HepG2 (cell line): ENCODE data around the gene ENO2. TPM values are rescaled to one million over a fixed set of nuclear protein-coding genes. Genes with fewer than 3 reads are reported as not detected.

Source experiments
- ATAD3A ChIP-seq: sonication (generic); formaldehyde crosslinking; IDR thresholded peaks from 2 replicates; pipeline ENCODE4 v1.4.0; 2020; ENCODE audit warnings: missing genetic modification reagents
- BRF2 ChIP-seq: sonication (generic); formaldehyde crosslinking; IDR thresholded peaks from 2 replicates; pipeline ENCODE4 v1.8.1; 2022; ENCODE audit warnings: mild to moderate bottlenecking, missing genetic modification reagents
- CAMTA2 ChIP-seq: sonication (generic); formaldehyde crosslinking; IDR thresholded peaks from 2 replicates; pipeline ENCODE4 v1.4.0; 2020; ENCODE audit warnings: mild to moderate bottlenecking, missing genetic modification reagents, borderline replicate concordance
- HMG20B ChIP-seq: conservative IDR thresholded peaks from 2 replicates; pipeline ENCODE4 v1.6.1; 2016; ENCODE audit warnings: missing genetic modification reagents, missing compliant biosample characterization
- IKZF5 ChIP-seq: IDR thresholded peaks from 2 replicates; pipeline ENCODE4 v1.6.1; 2018; ENCODE audit warnings: missing genetic modification reagents, mild to moderate bottlenecking, missing compliant biosample characterization
- ISX ChIP-seq: sonication (generic); formaldehyde crosslinking; conservative IDR thresholded peaks from 2 replicates; pipeline ENCODE4 v1.5.0; 2020; ENCODE audit warnings: missing genetic modification reagents
- KLF12 ChIP-seq: sonication (generic); formaldehyde crosslinking; IDR thresholded peaks from 2 replicates; pipeline ENCODE4 v1.4.0; 2020; ENCODE audit warnings: missing genetic modification reagents, borderline replicate concordance
- KLF16 ChIP-seq, 2 experiments: sonication (generic) in 1 of 2; formaldehyde crosslinking in 1 of 2; IDR thresholded peaks; 2 replicates each; pipeline versions ENCODE4 v1.6.1 to v1.8.0; 2016 to 2023; ENCODE audit warnings: missing genetic modification reagents in 2 of 2, missing compliant biosample characterization in 1 of 2
- MLXIP ChIP-seq: sonication (generic); formaldehyde crosslinking; IDR thresholded peaks from 2 replicates; pipeline ENCODE4 v1.9.0; 2021; ENCODE audit warnings: missing genetic modification reagents, borderline replicate concordance
- YEATS2 ChIP-seq: sonication (generic); formaldehyde crosslinking; IDR thresholded peaks from 2 replicates; pipeline ENCODE4 v1.4.0; 2020; ENCODE audit warnings: missing genetic modification reagents, borderline replicate concordance
- ZNF468 ChIP-seq: sonication (generic); formaldehyde crosslinking; IDR thresholded peaks from 2 replicates; pipeline ENCODE4 v1.8.0; 2022; ENCODE audit warnings: mild to moderate bottlenecking, moderate library complexity, missing genetic modification reagents
- ZNF557 ChIP-seq: sonication (generic); formaldehyde crosslinking; IDR thresholded peaks from 2 replicates; pipeline ENCODE4 v1.4.0; 2020; ENCODE audit warnings: missing genetic modification reagents
- ZNF674 ChIP-seq: sonication (generic); formaldehyde crosslinking; IDR thresholded peaks from 2 replicates; pipeline ENCODE4 v1.5.0; 2020; ENCODE audit warnings: low read depth, mild to moderate bottlenecking, missing genetic modification reagents
- polyA plus RNA-seq, 8 experiments: library from polyadenylated mRNA; depleted of rRNA in 3 of 8; stranded (reverse) in 7 of 8; unstranded in 1 of 8; fragments of >200 nt; fragmentation: Illumina TruSeq in 4 of 8; extraction: Trizol in 4 of 8; gene quantifications; 2 replicates each; pipeline versions ENCODE4 v1.2.1 to v1.2.3, GENCODE V29; 2011 to 2016; ENCODE audit warnings: low read depth in 4 of 8, missing spikeins in 1 of 8, mixed read lengths in 1 of 8; ENCODE audit not compliant: insufficient read depth in 1 of 8
- total RNA-seq, 5 experiments: library from RNA; depleted of rRNA; stranded (reverse); fragments of >200 nt; fragmentation: Illumina TruSeq; extraction: Trizol; gene quantifications; 2 replicates each; pipeline ENCODE4 v1.2.3, GENCODE V29; 2016; ENCODE audit warnings: low read depth in 1 of 5
- TF ChIP-seq, protein P1 (sequence below), 2 experiments: sonication (generic) in 1 of 2; formaldehyde crosslinking in 1 of 2; IDR thresholded peaks; 2 replicates each; pipeline versions ENCODE4 v1.6.1 to v1.9.0; 2014 to 2022; ENCODE audit warnings: antibody characterized with exemption in 1 of 2, borderline replicate concordance in 1 of 2, inconsistent platforms in 1 of 2, low read depth in 1 of 2, missing genetic modification reagents in 1 of 2

ENO2 gene
- total and polyA plus RNA-seq, 2 of the 13 experiments (the other 11 are each of a cell fraction or from before 2014, with no cell fraction given): 19.3 to 136 TPM

DNA sequence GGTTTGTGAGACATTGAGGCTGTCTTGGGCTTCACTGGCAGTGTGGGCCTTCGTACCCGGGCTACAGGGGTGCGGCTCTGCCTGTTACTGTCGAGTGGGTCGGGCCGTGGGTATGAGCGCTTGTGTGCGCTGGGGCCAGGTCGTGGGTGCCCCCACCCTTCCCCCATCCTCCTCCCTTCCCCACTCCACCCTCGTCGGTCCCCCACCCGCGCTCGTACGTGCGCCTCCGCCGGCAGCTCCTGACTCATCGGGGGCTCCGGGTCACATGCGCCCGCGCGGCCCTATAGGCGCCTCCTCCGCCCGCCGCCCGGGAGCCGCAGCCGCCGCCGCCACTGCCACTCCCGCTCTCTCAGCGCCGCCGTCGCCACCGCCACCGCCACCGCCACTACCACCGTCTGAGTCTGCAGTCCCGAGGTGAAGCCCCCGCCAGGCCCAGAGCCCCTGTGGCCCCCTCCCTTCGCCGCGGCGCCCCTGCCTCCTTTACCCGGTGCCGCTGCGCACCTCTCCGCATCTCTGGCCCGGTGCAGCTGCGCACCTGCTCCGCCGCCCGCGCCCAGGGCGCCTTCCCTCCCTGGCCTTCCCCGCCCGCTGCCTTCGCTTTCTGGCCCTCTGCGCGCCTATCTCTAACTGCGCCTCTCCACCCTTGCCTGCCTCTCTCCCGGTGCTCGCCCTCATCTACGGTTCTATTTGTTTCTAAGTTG, at the start of gene ENO2 (continued):
- TF ChIP-seq BRF2 (CRISPR knock-in tag): no peak
- 0 out of 2 replicates have a peak, but pooled peaks have one; percentile 41 for TF ChIP-seq ZNF674 (CRISPR knock-in tag)
- no peak for TF ChIP-seq MLXIP (CRISPR knock-in tag)
- TF ChIP-seq, protein P1, sequence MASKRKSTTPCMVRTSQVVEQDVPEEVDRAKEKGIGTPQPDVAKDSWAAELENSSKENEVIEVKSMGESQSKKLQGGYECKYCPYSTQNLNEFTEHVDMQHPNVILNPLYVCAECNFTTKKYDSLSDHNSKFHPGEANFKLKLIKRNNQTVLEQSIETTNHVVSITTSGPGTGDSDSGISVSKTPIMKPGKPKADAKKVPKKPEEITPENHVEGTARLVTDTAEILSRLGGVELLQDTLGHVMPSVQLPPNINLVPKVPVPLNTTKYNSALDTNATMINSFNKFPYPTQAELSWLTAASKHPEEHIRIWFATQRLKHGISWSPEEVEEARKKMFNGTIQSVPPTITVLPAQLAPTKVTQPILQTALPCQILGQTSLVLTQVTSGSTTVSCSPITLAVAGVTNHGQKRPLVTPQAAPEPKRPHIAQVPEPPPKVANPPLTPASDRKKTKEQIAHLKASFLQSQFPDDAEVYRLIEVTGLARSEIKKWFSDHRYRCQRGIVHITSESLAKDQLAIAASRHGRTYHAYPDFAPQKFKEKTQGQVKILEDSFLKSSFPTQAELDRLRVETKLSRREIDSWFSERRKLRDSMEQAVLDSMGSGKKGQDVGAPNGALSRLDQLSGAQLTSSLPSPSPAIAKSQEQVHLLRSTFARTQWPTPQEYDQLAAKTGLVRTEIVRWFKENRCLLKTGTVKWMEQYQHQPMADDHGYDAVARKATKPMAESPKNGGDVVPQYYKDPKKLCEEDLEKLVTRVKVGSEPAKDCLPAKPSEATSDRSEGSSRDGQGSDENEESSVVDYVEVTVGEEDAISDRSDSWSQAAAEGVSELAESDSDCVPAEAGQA (IDR thresholded peaks at IDR 0.05; ENCODE audit: low read depth): no peak; the same call in 1 of the 2 replicates
- TF ChIP-seq, protein P1 (CRISPR knock-in tag; IDR thresholded peaks at IDR 0.05; ENCODE audit: borderline replicate concordance): no peak
- TF ChIP-seq HMG20B (CRISPR knock-in tag): 0 out of 2 replicates have a peak, but pooled peaks have one; percentile 13
- 0 out of 2 replicates have a peak, but pooled peaks have one; percentile 36 for TF ChIP-seq ZNF468 (CRISPR knock-in tag)
- peak in 1 of 2 experiments; percentile 53; a peak in 1 of 4 replicates for TF ChIP-seq KLF16 (CRISPR knock-in tag; IDR thresholded peaks at IDR 0.05)
- TF ChIP-seq ZNF557 (CRISPR knock-in tag): no peak
- 0 out of 2 replicates have a peak, but pooled peaks have one; percentile 61 for TF ChIP-seq ISX
- TF ChIP-seq KLF12: peak; percentile 12; the same call in 1 of the 2 replicates
- 0 out of 2 replicates have a peak, but pooled peaks have one; percentile 8 for TF ChIP-seq YEATS2 (CRISPR knock-in tag)
- 0 out of 2 replicates have a peak, but pooled peaks have one; percentile 14 for TF ChIP-seq CAMTA2 (CRISPR knock-in tag)
- TF ChIP-seq ATAD3A (CRISPR knock-in tag): no peak
- TF ChIP-seq IKZF5 (CRISPR knock-in tag): 0 out of 2 replicates have a peak, but pooled peaks have one; percentile 5
